Dendritic cell treated with granulocyte-macrophage colony-stimulating factor and Interleukin-4, amounts not matched to agents 40 ng/mL and 50 ng/mL, for 4 days (primary cell): Measurements from ENCODE around the gene THAP11.

ENCODE experiments used
- H3K27ac Mint-ChIP-seq: one replicate; pipeline ENCODE4 v1.8.0; 2022; ENCODE audit warnings: mild to moderate bottlenecking, mixed read lengths
- H3K27me3 Mint-ChIP-seq: one replicate; pipeline ENCODE4 v1.8.0; 2022; ENCODE audit warnings: mild to moderate bottlenecking, mixed read lengths
- H3K36me3 Mint-ChIP-seq: one replicate; pipeline ENCODE4 v1.8.0; 2022; ENCODE audit warnings: low read depth, mixed read lengths
- H3K4me1 Mint-ChIP-seq: one replicate; pipeline ENCODE4 v1.8.0; 2022; ENCODE audit warnings: low read depth, mixed read lengths
- H3K4me3 Mint-ChIP-seq: one replicate; pipeline ENCODE4 v1.8.0; 2022; ENCODE audit warnings: mild to moderate bottlenecking, moderate library complexity, mixed read lengths
- H3K9me3 Mint-ChIP-seq: one replicate; pipeline ENCODE4 v1.8.0; 2022; ENCODE audit warnings: mixed read lengths
- intact Hi-C: fragments of 100-400 bp; cut with micrococcal nuclease; formaldehyde crosslinking; loops from one replicate; pipeline ENCODE4 v1.15.0; 2022

Gene THAP11

GRCh38 chr16:67841816-67842508 lies at the start of gene THAP11:
THAP11 (plus strand) TSS chr16:67842320; CDS start chr16:67842555, 235 bp downstream.
- peak within 1 kb of the TSS; percentile 97 for H3K27ac Mint-ChIP-seq
- peak within 1 kb of the TSS; percentile 97 for H3K4me3 Mint-ChIP-seq
- peaks cover 19% of the 10 kb centered on the region for H3K36me3 Mint-ChIP-seq
- intact Hi-C loops = loop anchor here (1.0 kb wide), 1 partner anchor 8 kb away; no protein-coding TSS in a partner anchor
- no peaks in the 10 kb centered on the region for H3K9me3 Mint-ChIP-seq
- peaks cover 36% of the 10 kb centered on the region for H3K4me1 Mint-ChIP-seq
- no peaks in the 10 kb centered on the region for H3K27me3 Mint-ChIP-seq

GRCh38 chr16:67796099-67796718 lies 45.9 kb upstream of the THAP11 start:
- H3K27ac Mint-ChIP-seq = no peak overlapping the region
- no peak overlapping the region for H3K4me3 Mint-ChIP-seq
- H3K9me3 Mint-ChIP-seq = no peaks in the 10 kb centered on the region
- peaks cover 16% of the 10 kb centered on the region for H3K4me1 Mint-ChIP-seq
- intact Hi-C loops = no loop called here
- no peaks in the 10 kb centered on the region for H3K27me3 Mint-ChIP-seq
- peaks cover 42% of the 10 kb centered on the region for H3K36me3 Mint-ChIP-seq

- no peaks in the 10 kb centered on the region for H3K27me3 Mint-ChIP-seq
- no peak overlapping the region for H3K27ac Mint-ChIP-seq
- H3K4me1 Mint-ChIP-seq = peaks cover 33% of the 10 kb centered on the region
- no peaks in the 10 kb centered on the region for H3K9me3 Mint-ChIP-seq
- H3K4me3 Mint-ChIP-seq = no peak overlapping the region
- peaks cover 77% of the 10 kb centered on the region for H3K36me3 Mint-ChIP-seq
- intact Hi-C loops = no loop called here
Measured at GRCh38 chr16:67800338-67800926, 41.7 kb upstream of the THAP11 start.

- H3K9me3 Mint-ChIP-seq = no peaks in the 10 kb centered on the region
- peaks cover 38% of the 10 kb centered on the region for H3K4me1 Mint-ChIP-seq
- no peaks in the 10 kb centered on the region for H3K27me3 Mint-ChIP-seq
- no peak overlapping the region for H3K27ac Mint-ChIP-seq
- no peak overlapping the region for H3K4me3 Mint-ChIP-seq
- intact Hi-C loops = no loop called here
- H3K36me3 Mint-ChIP-seq = peaks cover 77% of the 10 kb centered on the region
Measured at GRCh38 chr16:67801241-67801640, 40.9 kb upstream of the THAP11 start.

GRCh38 chr16:67801883-67802282 lies 40.2 kb upstream of the THAP11 start:
- intact Hi-C loops = no loop called here
- peaks cover 81% of the 10 kb centered on the region for H3K36me3 Mint-ChIP-seq
- no peak overlapping the region for H3K4me3 Mint-ChIP-seq
- no peak overlapping the region for H3K27ac Mint-ChIP-seq
- peaks cover 40% of the 10 kb centered on the region for H3K4me1 Mint-ChIP-seq
- no peaks in the 10 kb centered on the region for H3K9me3 Mint-ChIP-seq
- H3K27me3 Mint-ChIP-seq = no peaks in the 10 kb centered on the region

- intact Hi-C loops = no loop called here
Measured at GRCh38 chr16:67803894-67804293, 38.2 kb upstream of the THAP11 start.

GRCh38 chr16:67804853-67805542 lies 37.1 kb upstream of the THAP11 start:
- H3K4me3 Mint-ChIP-seq = peak overlapping the region; percentile 94
- H3K4me1 Mint-ChIP-seq = peaks cover 43% of the 10 kb centered on the region
- intact Hi-C loops = loop anchor here (5.0 kb wide), 1 partner anchor 282 kb away; the partner anchor contains the start of gene NFATC3
- H3K9me3 Mint-ChIP-seq = no peaks in the 10 kb centered on the region
- no peaks in the 10 kb centered on the region for H3K27me3 Mint-ChIP-seq
- peaks cover 54% of the 10 kb centered on the region for H3K36me3 Mint-ChIP-seq
- H3K27ac Mint-ChIP-seq = peak overlapping the region; percentile 88

More at GRCh38 chr16:67803894-67804293, 38.2 kb upstream of the THAP11 start:
- Mint-ChIP-seq H3K27ac (no peak overlapping the region), H3K4me3 (no peak overlapping the region), H3K36me3 (peaks cover 65% of the 10 kb centered on the region), H3K4me1 (peaks cover 43% of the 10 kb centered on the region), H3K9me3 (no peaks in the 10 kb centered on the region), H3K27me3 (no peaks in the 10 kb centered on the region)

GRCh38 chr16:67805718-67806427 lies 36.2 kb upstream of the THAP11 start:
- peaks cover 45% of the 10 kb centered on the region for H3K36me3 Mint-ChIP-seq
- H3K27me3 Mint-ChIP-seq = peaks cover under 1% of the 10 kb centered on the region
- H3K27ac Mint-ChIP-seq = peak overlapping the region; percentile 88
- intact Hi-C loops = loop anchor here (1.0 to 5.0 kb wide), 6 partner anchors 27 to 285 kb away; partner anchors contain the start of genes GFOD2, NFATC3 and NUTF2
- peak overlapping the region; percentile 94 for H3K4me3 Mint-ChIP-seq
- no peaks in the 10 kb centered on the region for H3K9me3 Mint-ChIP-seq
- peaks cover 34% of the 10 kb centered on the region for H3K4me1 Mint-ChIP-seq

- Mint-ChIP-seq H3K27me3 (peaks cover 2% of the 10 kb centered on the region), H3K36me3 (peaks cover 38% of the 10 kb centered on the region), H3K4me3 (peak within 1 kb of the TSS; percentile 94), H3K27ac (peak within 1 kb of the TSS; percentile 88), H3K9me3 (no peaks in the 10 kb centered on the region), H3K4me1 (peaks cover 30% of the 10 kb centered on the region)
- intact Hi-C loops = loop anchor here (1.0 to 5.0 kb wide), 6 partner anchors 27 to 285 kb away; partner anchors contain the start of genes GFOD2, NFATC3 and NUTF2
Measured at GRCh38 chr16:67806428-67807147, 35.5 kb upstream of the THAP11 start, which contains the start of the genes RANBP10 and TSNAXIP1. RANBP10 (minus strand) TSS chr16:67806560; CDS start chr16:67806536, 24 bp downstream. TSNAXIP1 (plus strand) TSS chr16:67806889; CDS start chr16:67807150, 261 bp downstream.

GRCh38 chr16:67807148-67807682 lies 34.9 kb upstream of the THAP11 start:
- intact Hi-C loops = loop anchor here (2.0 to 5.0 kb wide), 2 partner anchors 134 to 280 kb away; partner anchors contain the start of gene NFATC3
- Mint-ChIP-seq H3K36me3 (peaks cover 32% of the 10 kb centered on the region), H3K4me1 (peaks cover 30% of the 10 kb centered on the region), H3K27ac (peak overlapping the region; percentile 88), H3K4me3 (peak overlapping the region; percentile 94), H3K27me3 (peaks cover 2% of the 10 kb centered on the region), H3K9me3 (no peaks in the 10 kb centered on the region)

- peaks cover 8% of the 10 kb centered on the region for H3K4me1 Mint-ChIP-seq
- H3K36me3 Mint-ChIP-seq = peaks cover 2% of the 10 kb centered on the region
- peaks cover 2% of the 10 kb centered on the region for H3K27me3 Mint-ChIP-seq
- no peaks in the 10 kb centered on the region for H3K9me3 Mint-ChIP-seq
- intact Hi-C loops = loop anchor here (10.0 kb wide), 1 partner anchor 253 kb away; no protein-coding TSS in a partner anchor
- no peak overlapping the region for H3K27ac Mint-ChIP-seq
- no peak overlapping the region for H3K4me3 Mint-ChIP-seq
Measured at GRCh38 chr16:67811899-67812298, 30.2 kb upstream of the THAP11 start.

GRCh38 chr16:67814567-67814966 lies 27.6 kb upstream of the THAP11 start:
- Mint-ChIP-seq H3K36me3 (no peaks in the 10 kb centered on the region), H3K4me1 (peaks cover 5% of the 10 kb centered on the region), H3K4me3 (no peak overlapping the region), H3K9me3 (no peaks in the 10 kb centered on the region), H3K27me3 (peaks cover 2% of the 10 kb centered on the region), H3K27ac (no peak overlapping the region)
- intact Hi-C loops = loop anchor here (10.0 kb wide), 1 partner anchor 250 kb away; no protein-coding TSS in a partner anchor
